Fibroblast of lung (primary cell): ENCODE data around the gene MIER3. TPM values are rescaled to one million over a fixed set of nuclear protein-coding genes. Genes with fewer than 3 reads are reported as not detected.

Source experiments
- DNase-seq, 2 donors: peaks; one replicate each; pipeline versions ENCODE4 v3.0.0 to v3.0.0-alpha.2; 2010; ENCODE audit warnings: low read depth in 2 of 2
- H2AFZ ChIP-seq: 2 replicates; pipeline ENCODE4 v1.5.1; 2012; ENCODE audit warnings: low read length, control low read depth, inconsistent platforms
- H3K27ac ChIP-seq: 2 replicates; pipeline ENCODE4 v1.5.1; 2011; ENCODE audit warnings: low read length, control low read depth; ENCODE audit not compliant: insufficient read depth
- H3K27me3 ChIP-seq: 2 replicates; pipeline ENCODE4 v1.5.1; 2011; ENCODE audit warnings: mild to moderate bottlenecking, low read length; ENCODE audit not compliant: control insufficient read depth, insufficient read depth
- H3K36me3 ChIP-seq: 2 replicates; pipeline ENCODE4 v1.5.1; 2011; ENCODE audit warnings: low read length; ENCODE audit not compliant: control insufficient read depth, insufficient read depth
- H3K4me1 ChIP-seq: 2 replicates; pipeline ENCODE4 v1.5.1; 2011; ENCODE audit warnings: low read length; ENCODE audit not compliant: control insufficient read depth, insufficient read depth; ENCODE audit errors: extremely low read depth
- H3K4me2 ChIP-seq: 2 replicates; pipeline ENCODE4 v1.5.1; 2011; ENCODE audit warnings: low read length, control low read depth; ENCODE audit not compliant: insufficient read depth; ENCODE audit errors: extremely low read depth
- H3K4me3 ChIP-seq, 4 experiments: fragments of 200-600 bp in 1 of 4; sonication (generic) in 1 of 4; replicated peaks in 1 of 4; 2 replicates each; pipeline ENCODE4 v1.5.1; 2011 to 2016; ENCODE audit warnings: low read length in 4 of 4, low read depth in 3 of 4, mild to moderate bottlenecking in 3 of 4, control low read depth in 2 of 4, inconsistent platforms in 1 of 4, mixed read lengths in 1 of 4; ENCODE audit not compliant: insufficient read depth in 1 of 4; ENCODE audit errors: control extremely low read depth in 1 of 4
- H3K79me2 ChIP-seq: 2 replicates; pipeline ENCODE4 v1.5.1; 2012; ENCODE audit warnings: mild to moderate bottlenecking, low read length, inconsistent platforms; ENCODE audit not compliant: control insufficient read depth, insufficient read depth
- H3K9ac ChIP-seq: 2 replicates; pipeline ENCODE4 v1.5.1; 2011; ENCODE audit warnings: mild to moderate bottlenecking, low read length, control low read depth; ENCODE audit not compliant: insufficient read depth
- H3K9me3 ChIP-seq: 2 replicates; pipeline ENCODE4 v1.5.1; 2012; ENCODE audit warnings: low read depth, low read length; ENCODE audit not compliant: control insufficient read depth, insufficient read depth
- H4K20me1 ChIP-seq: 2 replicates; pipeline ENCODE4 v1.5.1; 2011; ENCODE audit warnings: low read length; ENCODE audit not compliant: control insufficient read depth, insufficient read depth; ENCODE audit errors: extremely low read depth
- EZH2 ChIP-seq: IDR thresholded peaks from 2 replicates; pipeline ENCODE4 v1.5.1; 2012; ENCODE audit warnings: low read length, control low read depth, mild to moderate bottlenecking; ENCODE audit errors: missing control alignments
- polyA plus RNA-seq, 2 donors: library from polyadenylated mRNA; depleted of rRNA in 1 of 2; stranded (reverse) in 1 of 2; unstranded in 1 of 2; fragments of >200 nt; gene quantifications; 2 replicates each; pipeline ENCODE4 v1.2.1, GENCODE V29; 2011 to 2012; ENCODE audit warnings: missing spikeins in 1 of 2
- total RNA-seq: library from RNA; depleted of rRNA; stranded (reverse); fragments of >200 nt; gene quantifications from 2 replicates; pipeline ENCODE4 v1.2.1, GENCODE V29; 2014
- TF ChIP-seq, protein P1 (sequence below), 2 donors: IDR thresholded peaks in 1 of 2; conservative IDR thresholded peaks in 1 of 2; 1 replicate in 1 of 2; 2 replicates in 1 of 2; pipeline ENCODE4 v1.5.1; 2011 to 2012; ENCODE audit warnings: low read length in 2 of 2, control low read depth in 1 of 2, inconsistent platforms in 1 of 2, low read depth in 1 of 2, mild to moderate bottlenecking in 1 of 2

MIER3 gene
- total and polyA plus RNA-seq, 2 donors (not counting 1 experiment from before 2014, with no cell fraction given) = 13.2 to 16.9 TPM

DNA sequence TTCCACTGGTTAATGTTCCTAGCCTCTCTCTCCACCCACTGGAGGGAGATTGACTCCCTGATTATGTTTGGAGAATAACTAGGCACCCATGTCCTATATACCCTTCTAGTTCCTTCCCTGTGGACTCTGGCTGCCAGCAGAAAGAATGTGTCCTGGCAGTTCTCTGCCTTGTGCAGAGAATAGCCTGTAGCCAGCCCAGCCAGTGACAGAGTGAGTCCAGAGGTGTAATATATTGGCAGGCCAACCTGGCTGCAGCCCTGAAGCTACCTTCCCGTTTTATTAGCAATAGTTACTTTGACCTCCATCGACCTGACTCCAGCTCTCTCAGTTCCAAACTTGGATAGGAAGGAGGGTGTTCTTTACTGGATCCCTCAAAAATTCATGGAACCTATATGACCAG, 34.4 kb downstream of the MIER3 start:
- no peaks in the 10 kb centered on the region for H3K27me3 ChIP-seq
- DNase-seq = no peak

DNA sequence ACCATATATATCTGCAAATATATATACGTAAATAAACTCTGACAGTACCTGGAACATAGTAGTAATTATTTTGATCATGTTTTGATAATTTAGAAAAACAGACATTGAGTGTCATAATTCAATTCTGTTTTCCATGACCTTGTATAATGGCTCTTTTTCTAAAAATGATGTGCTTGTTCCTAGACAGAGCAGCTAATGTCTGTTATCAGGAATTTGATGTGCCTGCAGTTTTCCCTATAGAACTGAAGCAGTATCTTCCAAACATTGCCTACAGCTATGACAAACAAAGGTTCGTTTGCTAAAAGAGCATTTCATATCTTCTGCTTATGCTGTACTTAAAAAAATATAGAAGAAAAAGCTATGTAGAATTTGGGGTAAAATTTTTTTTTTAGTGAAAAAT, 37.2 kb downstream of the MIER3 start:
- no peak for DNase-seq
- TF ChIP-seq, protein P1, sequence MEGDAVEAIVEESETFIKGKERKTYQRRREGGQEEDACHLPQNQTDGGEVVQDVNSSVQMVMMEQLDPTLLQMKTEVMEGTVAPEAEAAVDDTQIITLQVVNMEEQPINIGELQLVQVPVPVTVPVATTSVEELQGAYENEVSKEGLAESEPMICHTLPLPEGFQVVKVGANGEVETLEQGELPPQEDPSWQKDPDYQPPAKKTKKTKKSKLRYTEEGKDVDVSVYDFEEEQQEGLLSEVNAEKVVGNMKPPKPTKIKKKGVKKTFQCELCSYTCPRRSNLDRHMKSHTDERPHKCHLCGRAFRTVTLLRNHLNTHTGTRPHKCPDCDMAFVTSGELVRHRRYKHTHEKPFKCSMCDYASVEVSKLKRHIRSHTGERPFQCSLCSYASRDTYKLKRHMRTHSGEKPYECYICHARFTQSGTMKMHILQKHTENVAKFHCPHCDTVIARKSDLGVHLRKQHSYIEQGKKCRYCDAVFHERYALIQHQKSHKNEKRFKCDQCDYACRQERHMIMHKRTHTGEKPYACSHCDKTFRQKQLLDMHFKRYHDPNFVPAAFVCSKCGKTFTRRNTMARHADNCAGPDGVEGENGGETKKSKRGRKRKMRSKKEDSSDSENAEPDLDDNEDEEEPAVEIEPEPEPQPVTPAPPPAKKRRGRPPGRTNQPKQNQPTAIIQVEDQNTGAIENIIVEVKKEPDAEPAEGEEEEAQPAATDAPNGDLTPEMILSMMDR (conservative IDR thresholded peaks at IDR 0.05 in 1 of 2, IDR thresholded peaks at IDR 0.05 in 1 of 2; ENCODE audit: low read depth in 1 of 2, low read length in 2 of 2) = no peak
- TF ChIP-seq EZH2 = no peak
- Histone ChIP-seq H3K27me3 (no peaks in the 10 kb centered on the region), H3K36me3 (no peaks in the 10 kb centered on the region), H3K4me1 (no peaks in the 10 kb centered on the region), H3K9me3 (no peaks in the 10 kb centered on the region), H3K4me2 (no peak overlapping the region), H3K4me3 (no peak overlapping the region), H3K27ac (no peak overlapping the region), H3K79me2 (no peaks in the 10 kb centered on the region), H4K20me1 (no peaks in the 10 kb centered on the region), H3K9ac (no peak overlapping the region), H2AFZ (no peak overlapping the region)

More for the DNA sequence above, 34.4 kb downstream of the MIER3 start:
- no peak for TF ChIP-seq EZH2
- TF ChIP-seq, protein P1 (conservative IDR thresholded peaks at IDR 0.05 in 1 of 2, IDR thresholded peaks at IDR 0.05 in 1 of 2; ENCODE audit: low read depth in 1 of 2, low read length in 2 of 2) = no peak
- Histone ChIP-seq H3K36me3 (no peaks in the 10 kb centered on the region), H3K4me3 (no peak overlapping the region), H3K9me3 (no peaks in the 10 kb centered on the region), H4K20me1 (no peaks in the 10 kb centered on the region), H3K4me1 (no peaks in the 10 kb centered on the region), H3K4me2 (no peak overlapping the region), H3K27ac (no peak overlapping the region), H3K9ac (no peak overlapping the region), H3K79me2 (no peaks in the 10 kb centered on the region), H2AFZ (no peak overlapping the region)

DNA sequence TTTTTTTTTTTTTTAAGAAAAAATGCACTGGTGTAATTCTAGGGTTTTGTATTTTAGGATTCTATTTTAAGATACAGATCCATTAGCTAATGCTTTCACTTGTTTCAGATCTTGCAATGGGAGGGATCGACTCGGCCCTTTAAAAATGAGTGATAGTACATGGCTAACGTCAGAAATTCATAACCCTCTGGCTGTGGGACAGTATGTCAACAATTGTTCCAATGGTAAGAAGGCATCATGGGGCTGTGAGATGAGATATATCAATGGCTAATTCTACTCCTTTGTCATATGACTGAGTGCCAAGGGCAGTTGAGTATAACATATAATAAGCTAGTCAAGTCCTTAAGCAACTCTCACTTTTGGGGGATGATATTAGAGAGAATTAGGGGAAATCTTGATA, 38.2 kb downstream of the MIER3 start:
- no peak for TF ChIP-seq EZH2
- TF ChIP-seq, protein P1 (conservative IDR thresholded peaks at IDR 0.05 in 1 of 2, IDR thresholded peaks at IDR 0.05 in 1 of 2; ENCODE audit: low read depth in 1 of 2, low read length in 2 of 2) = no peak
- H3K27me3 ChIP-seq = no peaks in the 10 kb centered on the region
- H3K36me3 ChIP-seq = no peaks in the 10 kb centered on the region
- no peaks in the 10 kb centered on the region for H3K4me1 ChIP-seq
- H4K20me1 ChIP-seq = no peaks in the 10 kb centered on the region
- no peak for DNase-seq
- no peak overlapping the region for H3K9ac ChIP-seq
- H3K4me2 ChIP-seq = no peak overlapping the region
- H3K9me3 ChIP-seq = no peaks in the 10 kb centered on the region
- H3K4me3 ChIP-seq = no peak overlapping the region
- no peaks in the 10 kb centered on the region for H3K79me2 ChIP-seq
- H3K27ac ChIP-seq = no peak overlapping the region
- no peak overlapping the region for H2AFZ ChIP-seq
